ENCODE measurements around the gene ADAMTS10.

The ADAMTS10 gene

DNA sequence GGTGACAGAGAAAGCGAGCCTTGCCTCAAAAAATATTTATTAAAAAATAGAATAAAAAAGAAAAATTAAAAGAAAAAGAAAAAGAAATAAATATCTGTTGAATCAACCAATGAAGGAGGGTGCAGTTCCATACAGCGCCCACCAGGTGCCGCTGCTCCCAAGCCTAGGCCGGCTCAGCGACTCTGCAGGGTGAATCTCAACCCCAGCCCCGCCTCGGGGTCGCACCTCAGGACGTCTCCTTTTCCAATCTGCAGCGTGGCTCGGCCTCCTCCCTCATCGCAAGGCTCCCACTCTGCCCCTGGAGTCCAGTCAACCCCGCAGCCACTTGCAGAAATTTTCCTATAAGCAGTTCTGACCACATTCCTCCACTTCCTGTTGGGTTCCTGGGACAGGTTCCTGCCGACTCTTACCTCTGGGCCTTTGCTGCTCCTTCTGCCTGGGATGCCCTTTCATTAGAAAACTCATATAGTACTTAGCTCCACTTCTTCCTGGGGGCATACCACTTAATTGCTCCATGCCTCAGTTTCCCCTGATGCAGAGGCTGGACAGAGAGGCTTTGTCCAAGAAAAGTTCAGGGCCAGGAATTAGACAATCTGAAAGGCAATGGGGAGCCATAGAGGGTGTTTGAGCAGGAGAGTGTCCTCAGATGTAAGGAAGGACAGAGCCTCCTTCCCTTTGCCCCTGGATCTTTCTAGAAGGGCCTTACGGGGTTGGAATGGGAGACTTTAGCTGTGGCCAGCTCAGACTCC, 44.2 kb upstream of the ADAMTS10 start:
- TF ChIP-seq MAX (IDR thresholded peaks at IDR 0.05) = no peak
- TF ChIP-seq RAD21 (IDR thresholded peaks at IDR 0.05; ENCODE audit: low read depth) = peak; percentile 88

GRCh38 chr19:8648240-8648639, 37.7 kb upstream of the ADAMTS10 start:
- TF ChIP-seq RAD21 (IDR thresholded peaks at IDR 0.05; ENCODE audit: low read depth) (no peak), ZBTB7A (IDR thresholded peaks at IDR 0.05; ENCODE audit: low read depth) (no peak), REST (IDR thresholded peaks at IDR 0.05; ENCODE audit: low read depth) (no peak), TAF1 (IDR thresholded peaks at IDR 0.05; ENCODE audit: low read depth) (no peak), TCF12 (IDR thresholded peaks at IDR 0.05; ENCODE audit: low read depth) (no peak), EP300 (IDR thresholded peaks at IDR 0.05; ENCODE audit: borderline replicate concordance) (no peak), NFIC (IDR thresholded peaks at IDR 0.05) (no peak), MAX (IDR thresholded peaks at IDR 0.05) (no peak), YY1 (IDR thresholded peaks at IDR 0.05; ENCODE audit: low read depth) (no peak), FOXM1 (IDR thresholded peaks at IDR 0.05; ENCODE audit: borderline replicate concordance, low read depth) (no peak), TEAD4 (IDR thresholded peaks at IDR 0.05) (no peak), CEBPB (IDR thresholded peaks at IDR 0.05) (no peak), EGR1 (IDR thresholded peaks at IDR 0.05) (no peak), CREB1 (IDR thresholded peaks at IDR 0.05; ENCODE audit: low read depth) (no peak)
- TF ChIP-seq, protein P1, sequence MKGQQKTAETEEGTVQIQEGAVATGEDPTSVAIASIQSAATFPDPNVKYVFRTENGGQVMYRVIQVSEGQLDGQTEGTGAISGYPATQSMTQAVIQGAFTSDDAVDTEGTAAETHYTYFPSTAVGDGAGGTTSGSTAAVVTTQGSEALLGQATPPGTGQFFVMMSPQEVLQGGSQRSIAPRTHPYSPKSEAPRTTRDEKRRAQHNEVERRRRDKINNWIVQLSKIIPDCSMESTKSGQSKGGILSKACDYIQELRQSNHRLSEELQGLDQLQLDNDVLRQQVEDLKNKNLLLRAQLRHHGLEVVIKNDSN (IDR thresholded peaks at IDR 0.05) = no peak

DNA sequence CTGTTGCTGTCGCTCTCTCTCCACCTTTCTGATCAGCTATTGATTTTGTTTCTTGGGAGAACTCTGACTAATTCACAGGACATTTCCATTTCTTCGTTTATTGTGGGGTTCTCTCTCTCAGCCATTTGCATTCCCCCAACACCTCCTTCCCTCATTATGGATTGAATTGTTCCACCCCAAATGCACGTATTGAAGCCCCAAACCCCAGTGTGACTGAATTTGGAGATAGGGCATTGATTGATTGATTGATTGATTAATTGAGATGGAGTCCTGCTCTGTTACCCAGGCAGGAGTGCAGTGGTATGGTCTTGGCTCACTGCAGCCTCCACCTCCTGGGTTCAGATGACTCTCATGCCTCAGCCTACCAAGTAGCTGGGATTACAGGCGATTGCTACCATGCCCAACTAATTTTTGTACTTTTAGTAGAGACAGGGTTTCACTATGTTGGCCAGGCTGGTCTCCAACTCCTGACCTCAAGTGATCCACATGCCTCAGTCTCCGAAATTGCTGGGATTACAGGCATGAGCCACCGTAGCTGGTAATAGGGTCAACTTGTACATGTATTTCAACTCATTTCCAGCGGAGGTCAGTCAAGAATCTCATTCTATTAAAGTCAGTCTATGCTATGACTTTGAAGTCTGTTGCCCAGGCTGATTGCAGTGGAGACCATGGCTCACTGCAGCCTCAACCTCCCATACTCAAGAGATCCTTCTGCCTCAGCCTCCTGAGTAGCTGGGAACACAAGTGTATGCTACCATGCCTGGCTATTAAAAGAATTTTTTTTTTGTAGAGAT, 33.5 kb upstream of the ADAMTS10 start:
- TF ChIP-seq NFIC (IDR thresholded peaks at IDR 0.05) (no peak), RAD21 (IDR thresholded peaks at IDR 0.05; ENCODE audit: low read depth) (no peak), FOXM1 (IDR thresholded peaks at IDR 0.05; ENCODE audit: borderline replicate concordance, low read depth) (no peak), REST (IDR thresholded peaks at IDR 0.05; ENCODE audit: low read depth) (no peak), EGR1 (IDR thresholded peaks at IDR 0.05) (no peak), YY1 (IDR thresholded peaks at IDR 0.05; ENCODE audit: low read depth) (no peak), MAX (IDR thresholded peaks at IDR 0.05) (no peak), TAF1 (IDR thresholded peaks at IDR 0.05; ENCODE audit: low read depth) (no peak), ZBTB7A (IDR thresholded peaks at IDR 0.05; ENCODE audit: low read depth) (no peak)

GRCh38 chr19:8642561-8642960, 32.0 kb upstream of the ADAMTS10 start:
- TF ChIP-seq CEBPB (IDR thresholded peaks at IDR 0.05) (no peak), TEAD4 (IDR thresholded peaks at IDR 0.05) (no peak), EP300 (IDR thresholded peaks at IDR 0.05; ENCODE audit: borderline replicate concordance) (no peak), CREB1 (IDR thresholded peaks at IDR 0.05; ENCODE audit: low read depth) (no peak), MAX (IDR thresholded peaks at IDR 0.05) (no peak), RAD21 (IDR thresholded peaks at IDR 0.05; ENCODE audit: low read depth) (no peak), ZBTB7A (IDR thresholded peaks at IDR 0.05; ENCODE audit: low read depth) (no peak), FOXM1 (IDR thresholded peaks at IDR 0.05; ENCODE audit: borderline replicate concordance, low read depth) (no peak), TAF1 (IDR thresholded peaks at IDR 0.05; ENCODE audit: low read depth) (no peak), EGR1 (IDR thresholded peaks at IDR 0.05) (no peak), YY1 (IDR thresholded peaks at IDR 0.05; ENCODE audit: low read depth) (no peak), REST (IDR thresholded peaks at IDR 0.05; ENCODE audit: low read depth) (no peak), TCF12 (IDR thresholded peaks at IDR 0.05; ENCODE audit: low read depth) (no peak), NFIC (IDR thresholded peaks at IDR 0.05) (no peak)
- TF ChIP-seq, protein P1 (IDR thresholded peaks at IDR 0.05) = no peak
